Calu3 (cell line): ENCODE measurements around the gene UBE2G2. TPM values are rescaled to one million over a fixed set of nuclear protein-coding genes. Genes with fewer than 3 reads are reported as not detected.

Source experiments
- BruUV-seq: library from RNA; stranded (reverse); fragments of 400-500 nt; replicated peaks from 2 replicates; lab custom pipeline; 2021; lab: Mats Ljungman, UMichigan
- CTCF ChIA-PET: fragments of 300-600 bp; sonication (Branson Sonifier 250); formaldehyde crosslinking; loops from one replicate; lab custom pipeline; 2022; ENCODE audit warnings: antibody characterized with exemption; lab: Charles Lee
- DNase-seq: peaks from one replicate; pipeline ENCODE4 v3.0.0; 2022
- H3K27ac Mint-ChIP-seq: one replicate; pipeline ENCODE4 v1.8.0; 2022; ENCODE audit warnings: mixed read lengths; ENCODE audit not compliant: unreplicated experiment
- H3K27me3 Mint-ChIP-seq: one replicate; pipeline ENCODE4 v1.8.0; 2022; ENCODE audit warnings: mixed read lengths; ENCODE audit not compliant: unreplicated experiment
- H3K36me3 Mint-ChIP-seq: one replicate; pipeline ENCODE4 v1.8.0; 2022; ENCODE audit warnings: mild to moderate bottlenecking, moderate library complexity, mixed read lengths; ENCODE audit not compliant: insufficient read depth, unreplicated experiment
- H3K4me1 Mint-ChIP-seq: one replicate; pipeline ENCODE4 v1.8.0; 2022; ENCODE audit warnings: mild to moderate bottlenecking, low read depth, mixed read lengths; ENCODE audit not compliant: unreplicated experiment
- H3K4me3 Mint-ChIP-seq: one replicate; pipeline ENCODE4 v1.8.0; 2022; ENCODE audit warnings: mild to moderate bottlenecking, low read depth, moderate library complexity, mixed read lengths; ENCODE audit not compliant: unreplicated experiment
- H3K9me3 Mint-ChIP-seq: one replicate; pipeline ENCODE4 v1.8.0; 2022; ENCODE audit warnings: low read depth, mixed read lengths; ENCODE audit not compliant: unreplicated experiment
- intact Hi-C: fragments of 100-400 bp; cut with micrococcal nuclease; formaldehyde crosslinking; loops from one replicate; pipeline ENCODE4 v1.10.0; 2022; ENCODE audit not compliant: unreplicated experiment
- total RNA-seq: library from RNA; stranded (reverse); gene quantifications from 2 replicates; pipeline ENCODE4 v1.2.3, GENCODE V29; 2022
- TF ChIP-seq, protein P1 (sequence below): fragments of 200-600 bp; IDR thresholded peaks from one replicate; pipeline ENCODE4 v1.8.0; 2022; ENCODE audit warnings: antibody characterized with exemption; ENCODE audit not compliant: unreplicated experiment

Gene UBE2G2
- total RNA-seq, 1 experiment from 2014 or later: 61.7 TPM

DNA sequence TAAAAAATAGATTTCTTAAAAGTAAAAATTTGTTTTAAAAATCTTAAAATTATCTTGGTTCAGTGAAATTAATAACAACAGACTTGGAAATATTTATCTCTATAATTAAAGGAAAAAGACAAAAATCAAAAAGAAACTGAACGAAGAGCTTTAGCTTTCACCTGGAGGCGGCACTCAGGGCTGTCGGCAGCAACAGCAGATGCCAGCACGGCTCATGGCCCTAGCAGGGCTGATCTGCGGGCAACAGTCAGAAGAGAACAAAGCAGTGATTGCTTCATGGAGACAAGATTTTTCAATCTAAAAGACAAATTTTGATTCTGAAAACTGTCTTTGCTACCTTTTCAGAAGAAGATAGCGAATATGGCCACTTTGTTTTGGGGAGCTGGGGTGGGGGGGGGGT, 22.6 kb downstream of the UBE2G2 start:
- CTCF ChIA-PET: interaction anchor here (0.7 to 1.5 kb wide), 4 partner anchors 14 to 476 kb away, joined by 3 to 5 read pairs (median 3); no protein-coding TSS in a partner anchor
- Mint-ChIP-seq H3K4me3 (peak overlapping the region; percentile 63), H3K27me3 (no peaks in the 10 kb centered on the region), H3K27ac (peak overlapping the region; percentile 88), H3K36me3 (peaks cover 14% of the 10 kb centered on the region), H3K4me1 (peaks cover 13% of the 10 kb centered on the region), H3K9me3 (no peaks in the 10 kb centered on the region)
- BruUV-seq: no TSS peak
- intact Hi-C loops: no loop called here
- TF ChIP-seq, protein P1, sequence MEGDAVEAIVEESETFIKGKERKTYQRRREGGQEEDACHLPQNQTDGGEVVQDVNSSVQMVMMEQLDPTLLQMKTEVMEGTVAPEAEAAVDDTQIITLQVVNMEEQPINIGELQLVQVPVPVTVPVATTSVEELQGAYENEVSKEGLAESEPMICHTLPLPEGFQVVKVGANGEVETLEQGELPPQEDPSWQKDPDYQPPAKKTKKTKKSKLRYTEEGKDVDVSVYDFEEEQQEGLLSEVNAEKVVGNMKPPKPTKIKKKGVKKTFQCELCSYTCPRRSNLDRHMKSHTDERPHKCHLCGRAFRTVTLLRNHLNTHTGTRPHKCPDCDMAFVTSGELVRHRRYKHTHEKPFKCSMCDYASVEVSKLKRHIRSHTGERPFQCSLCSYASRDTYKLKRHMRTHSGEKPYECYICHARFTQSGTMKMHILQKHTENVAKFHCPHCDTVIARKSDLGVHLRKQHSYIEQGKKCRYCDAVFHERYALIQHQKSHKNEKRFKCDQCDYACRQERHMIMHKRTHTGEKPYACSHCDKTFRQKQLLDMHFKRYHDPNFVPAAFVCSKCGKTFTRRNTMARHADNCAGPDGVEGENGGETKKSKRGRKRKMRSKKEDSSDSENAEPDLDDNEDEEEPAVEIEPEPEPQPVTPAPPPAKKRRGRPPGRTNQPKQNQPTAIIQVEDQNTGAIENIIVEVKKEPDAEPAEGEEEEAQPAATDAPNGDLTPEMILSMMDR: no peak
- DNase-seq: no peak

DNA sequence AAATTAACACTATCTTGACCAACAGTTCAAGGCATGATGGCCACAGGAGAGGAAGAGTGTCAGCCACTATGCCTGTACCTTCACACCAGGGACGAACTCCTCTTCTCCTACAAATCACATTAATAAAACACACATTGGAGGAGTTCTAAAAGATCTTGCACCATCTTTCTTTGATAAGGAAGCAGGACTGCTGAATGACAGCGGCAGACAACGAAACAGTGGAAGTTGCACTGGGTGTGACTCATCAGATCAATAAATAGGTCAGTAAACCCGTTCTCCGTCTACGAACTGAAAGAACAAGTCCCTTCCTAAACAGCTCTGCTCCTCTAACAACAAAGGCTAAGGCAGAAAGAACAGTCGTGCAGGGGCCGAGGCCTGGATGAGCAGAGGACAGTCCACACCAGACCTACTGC, 23.1 kb downstream of the UBE2G2 start:
- CTCF ChIA-PET: interaction anchor here (1.1 to 1.5 kb wide), 3 partner anchors 14 to 476 kb away, joined by 3 to 5 read pairs (median 3); no protein-coding TSS in a partner anchor
- Mint-ChIP-seq H3K36me3 (peaks cover 14% of the 10 kb centered on the region), H3K9me3 (no peaks in the 10 kb centered on the region), H3K4me1 (peaks cover 13% of the 10 kb centered on the region), H3K27ac (peak overlapping the region; percentile 88), H3K4me3 (peak overlapping the region; percentile 63), H3K27me3 (no peaks in the 10 kb centered on the region)
- intact Hi-C loops: no loop called here
- TF ChIP-seq, protein P1: no peak
- no TSS peak for BruUV-seq
- DNase-seq: peak; percentile 50

DNA sequence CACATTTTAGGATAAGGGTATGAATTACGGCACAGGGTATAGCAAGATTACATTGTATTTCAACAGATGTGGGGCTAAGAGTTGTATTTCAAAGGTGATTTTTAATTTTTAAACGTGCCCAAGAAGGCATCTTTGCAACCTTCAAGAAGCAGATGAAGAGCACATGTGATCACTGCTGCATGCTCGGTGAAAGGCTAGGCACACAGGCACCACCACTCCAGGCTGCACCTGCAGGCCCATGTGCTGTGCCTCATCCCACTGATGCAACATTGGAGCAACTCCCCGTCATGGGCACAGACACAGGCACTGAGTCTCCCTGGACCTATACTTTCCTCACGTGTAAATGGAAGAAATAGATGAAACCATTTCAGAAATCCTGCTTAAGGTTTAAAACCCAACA, 23.5 kb downstream of the UBE2G2 start:
- Mint-ChIP-seq H3K27ac (peak overlapping the region; percentile 88), H3K4me3 (peak overlapping the region; percentile 63), H3K36me3 (peaks cover 14% of the 10 kb centered on the region), H3K4me1 (peaks cover 13% of the 10 kb centered on the region), H3K27me3 (no peaks in the 10 kb centered on the region), H3K9me3 (no peaks in the 10 kb centered on the region)
- TF ChIP-seq, protein P1: no peak
- no peak for DNase-seq
- BruUV-seq: no TSS peak
- CTCF ChIA-PET: interaction anchor here (1.4 to 1.5 kb wide), 2 partner anchors 15 to 17 kb away, joined by 3 to 5 read pairs; no protein-coding TSS in a partner anchor
- intact Hi-C loops: no loop called here

DNA sequence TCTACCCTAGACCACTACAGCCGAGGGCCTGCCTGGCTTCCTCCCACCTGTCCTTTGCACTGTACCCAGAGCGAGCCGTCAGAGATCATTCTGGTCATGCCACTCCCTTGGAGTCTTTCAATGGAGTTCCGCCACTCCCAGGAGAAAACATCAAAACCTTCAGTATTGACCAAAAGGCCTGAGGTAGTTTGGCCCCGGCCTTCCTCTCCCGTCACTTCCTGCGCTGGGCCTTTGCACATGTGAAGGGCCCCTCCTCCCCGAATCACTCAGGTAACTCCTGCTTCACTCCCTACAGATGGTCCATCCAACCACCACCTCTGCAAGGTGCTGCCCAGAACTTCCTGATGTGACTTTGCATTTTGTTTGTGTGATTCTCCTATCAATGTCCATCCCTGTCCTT, 26.6 kb downstream of the UBE2G2 start:
- Mint-ChIP-seq H3K27me3 (no peaks in the 10 kb centered on the region), H3K4me3 (no peak overlapping the region), H3K27ac (no peak overlapping the region), H3K36me3 (peaks cover 14% of the 10 kb centered on the region), H3K4me1 (peaks cover 13% of the 10 kb centered on the region), H3K9me3 (no peaks in the 10 kb centered on the region)
- DNase-seq: no peak
- intact Hi-C loops: no loop called here
- no TSS peak for BruUV-seq
- CTCF ChIA-PET: no interaction called here
- TF ChIP-seq, protein P1: no peak
